Thoracic aorta (tissue), 2 donors: ENCODE data around the gene ADAD2. TPM values are rescaled to one million over a fixed set of nuclear protein-coding genes. Genes with fewer than 3 reads are reported as not detected.

ENCODE experiments used
- ATAC-seq: fragments of 150-250 bp; one replicate; pipeline ENCODE4 v1.8.0; 2017; ENCODE audit warnings: low read depth; ENCODE audit not compliant: insufficient number of reproducible peaks, low FRiP score
- DNase-seq: peaks from one replicate; pipeline ENCODE4 v3.0.0-alpha.2; 2020; ENCODE audit warnings: low spot score
- H3K27ac ChIP-seq, 2 donors: fragments of 200-600 bp; sonication (generic); 1 replicate in 1 of 2; 2 replicates in 1 of 2; pipeline ENCODE4 v1.5.1; 2016; ENCODE audit warnings: mild to moderate bottlenecking in 2 of 2, moderate library complexity in 2 of 2
- H3K27me3 ChIP-seq: fragments of 200-600 bp; sonication (generic); replicated peaks from 2 replicates; pipeline ENCODE4 v1.6.0; 2016; ENCODE audit warnings: mild to moderate bottlenecking; ENCODE audit not compliant: insufficient read depth
- H3K36me3 ChIP-seq: fragments of 200-600 bp; sonication (generic); one replicate; pipeline ENCODE4 v1.5.1; 2016
- H3K4me1 ChIP-seq, 2 donors: fragments of 200-600 bp; sonication (generic); 1 replicate in 1 of 2; 2 replicates in 1 of 2; pipeline versions ENCODE4 v1.5.1 to v1.6.0; 2016; ENCODE audit warnings: low read depth in 2 of 2, mild to moderate bottlenecking in 1 of 2; ENCODE audit not compliant: control insufficient read depth in 1 of 2
- H3K4me3 ChIP-seq: fragments of 200-600 bp; sonication (generic); 2 replicates; pipeline ENCODE4 v1.5.1; 2016; ENCODE audit warnings: mild to moderate bottlenecking
- H3K9me3 ChIP-seq: fragments of 200-600 bp; sonication (generic); 2 replicates; pipeline ENCODE4 v1.5.1; 2016
- total RNA-seq, 2 donors: library from RNA; depleted of rRNA; stranded (reverse); fragments of >200 nt; gene quantifications; one replicate each; pipeline versions ENCODE4 v1.1.0 to v1.2.3, GENCODE V29; 2016
- TF ChIP-seq, protein P1 (sequence below): fragments of 200-600 bp; sonication (generic); IDR thresholded peaks from one replicate; pipeline ENCODE4 v1.5.1; 2019; ENCODE audit warnings: antibody characterized with exemption

The ADAD2 gene
- total RNA-seq, 2 donors from 2014 or later = not detected

DNA sequence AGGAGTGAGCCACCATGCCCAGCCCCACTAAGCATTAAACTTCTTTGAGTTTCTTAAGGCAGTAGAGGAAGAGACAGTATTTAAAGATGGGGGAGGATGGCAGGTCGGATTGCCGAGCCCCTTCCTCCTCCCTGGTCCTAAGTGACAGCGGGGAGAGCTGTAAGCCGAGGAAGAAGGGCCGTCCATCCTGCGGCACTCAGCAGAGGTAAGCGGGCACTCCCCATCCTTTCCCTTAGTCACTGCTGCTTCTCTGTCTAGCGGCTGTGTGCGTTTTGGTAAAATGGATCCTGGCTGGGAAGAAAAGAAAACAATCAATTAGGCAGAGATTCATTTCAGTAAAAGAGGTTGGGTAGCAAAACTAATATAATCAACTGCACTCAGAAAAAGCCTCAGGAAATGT, 31.9 kb upstream of the ADAD2 start:
- Histone ChIP-seq H3K4me3 (no peak overlapping the region), H3K27me3 (peaks cover 6% of the 10 kb centered on the region), H3K4me1 (no peaks in the 10 kb centered on the region), H3K36me3 (no peaks in the 10 kb centered on the region), H3K9me3 (no peaks in the 10 kb centered on the region), H3K27ac (no peak overlapping the region)
- TF ChIP-seq, protein P1, sequence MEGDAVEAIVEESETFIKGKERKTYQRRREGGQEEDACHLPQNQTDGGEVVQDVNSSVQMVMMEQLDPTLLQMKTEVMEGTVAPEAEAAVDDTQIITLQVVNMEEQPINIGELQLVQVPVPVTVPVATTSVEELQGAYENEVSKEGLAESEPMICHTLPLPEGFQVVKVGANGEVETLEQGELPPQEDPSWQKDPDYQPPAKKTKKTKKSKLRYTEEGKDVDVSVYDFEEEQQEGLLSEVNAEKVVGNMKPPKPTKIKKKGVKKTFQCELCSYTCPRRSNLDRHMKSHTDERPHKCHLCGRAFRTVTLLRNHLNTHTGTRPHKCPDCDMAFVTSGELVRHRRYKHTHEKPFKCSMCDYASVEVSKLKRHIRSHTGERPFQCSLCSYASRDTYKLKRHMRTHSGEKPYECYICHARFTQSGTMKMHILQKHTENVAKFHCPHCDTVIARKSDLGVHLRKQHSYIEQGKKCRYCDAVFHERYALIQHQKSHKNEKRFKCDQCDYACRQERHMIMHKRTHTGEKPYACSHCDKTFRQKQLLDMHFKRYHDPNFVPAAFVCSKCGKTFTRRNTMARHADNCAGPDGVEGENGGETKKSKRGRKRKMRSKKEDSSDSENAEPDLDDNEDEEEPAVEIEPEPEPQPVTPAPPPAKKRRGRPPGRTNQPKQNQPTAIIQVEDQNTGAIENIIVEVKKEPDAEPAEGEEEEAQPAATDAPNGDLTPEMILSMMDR = no peak
- DNase-seq (no peak), ATAC-seq (no peak)

DNA sequence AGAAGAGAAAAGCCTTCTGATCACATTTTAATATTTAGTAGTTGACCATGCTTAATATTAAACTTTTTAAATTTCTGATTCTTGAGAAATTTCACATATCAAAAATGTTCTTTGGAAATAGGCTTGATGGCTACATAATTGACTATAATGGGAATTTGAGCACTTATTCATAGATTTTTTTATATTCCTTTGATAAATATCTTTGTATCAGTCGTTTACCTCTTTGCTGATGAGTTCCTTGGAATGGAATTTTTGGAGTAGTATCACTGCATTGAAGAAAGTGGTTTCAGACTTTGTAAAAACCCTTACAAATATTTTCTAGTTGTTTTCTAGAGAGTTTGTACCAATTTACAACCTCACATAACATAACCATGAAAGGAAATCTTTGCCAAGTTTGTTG, 31.2 kb upstream of the ADAD2 start:
- Histone ChIP-seq H3K27me3 (peaks cover 6% of the 10 kb centered on the region), H3K4me3 (no peak overlapping the region), H3K4me1 (no peaks in the 10 kb centered on the region), H3K36me3 (no peaks in the 10 kb centered on the region), H3K9me3 (no peaks in the 10 kb centered on the region), H3K27ac (no peak overlapping the region)
- TF ChIP-seq, protein P1 = no peak
- ATAC-seq (no peak), DNase-seq (no peak)

DNA sequence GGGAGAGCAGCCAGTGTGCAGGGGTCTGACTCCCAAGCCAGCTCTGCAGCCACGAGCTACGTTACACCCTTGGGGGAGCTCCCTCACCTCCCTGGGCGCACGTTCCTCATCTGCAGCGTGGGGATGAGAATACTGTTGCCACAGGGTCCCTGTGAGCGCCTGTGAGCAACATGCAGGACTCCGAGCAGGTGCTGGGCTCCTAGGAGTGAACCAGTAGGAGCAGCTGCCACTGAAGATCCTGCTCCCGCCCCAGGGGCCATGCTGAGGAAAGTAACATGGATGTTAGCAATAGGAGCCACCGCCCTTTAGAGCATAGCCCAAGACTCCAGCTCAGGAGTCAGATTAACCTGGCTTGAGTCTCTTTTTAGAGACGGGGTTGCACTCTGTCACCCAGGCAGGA, 29.9 kb upstream of the ADAD2 start:
- Histone ChIP-seq H3K4me3 (no peak overlapping the region), H3K27ac (no peak overlapping the region), H3K27me3 (peaks cover 6% of the 10 kb centered on the region), H3K36me3 (no peaks in the 10 kb centered on the region), H3K9me3 (no peaks in the 10 kb centered on the region), H3K4me1 (no peaks in the 10 kb centered on the region)
- TF ChIP-seq, protein P1 = no peak
- ATAC-seq (no peak), DNase-seq (no peak)

DNA sequence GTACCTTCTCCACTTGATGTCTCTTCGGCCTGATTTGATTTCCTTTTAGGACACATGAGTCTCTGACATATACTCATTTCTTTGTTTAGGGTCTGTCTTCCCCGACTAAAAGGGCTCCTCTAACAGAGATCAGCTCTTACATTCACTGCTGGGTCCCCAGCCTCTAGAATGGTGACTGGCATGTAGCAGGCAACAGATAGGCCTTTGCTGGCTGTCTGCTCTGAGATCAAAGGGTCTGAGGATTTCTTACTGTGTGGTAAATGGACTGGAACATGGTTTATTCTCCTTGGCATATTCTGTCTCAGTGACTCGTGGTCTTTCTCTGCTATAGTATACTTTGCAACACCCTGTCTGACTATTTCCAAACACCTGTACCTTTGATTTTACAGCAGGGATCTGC, 29.2 kb upstream of the ADAD2 start:
- peaks cover 3% of the 10 kb centered on the region for H3K27me3 ChIP-seq
- no peak for DNase-seq
- no peaks in the 10 kb centered on the region for H3K36me3 ChIP-seq
- no peaks in the 10 kb centered on the region for H3K4me1 ChIP-seq
- no peaks in the 10 kb centered on the region for H3K9me3 ChIP-seq
- H3K4me3 ChIP-seq = no peak overlapping the region
- no peak for ATAC-seq
- TF ChIP-seq, protein P1 = no peak
- no peak overlapping the region for H3K27ac ChIP-seq

DNA sequence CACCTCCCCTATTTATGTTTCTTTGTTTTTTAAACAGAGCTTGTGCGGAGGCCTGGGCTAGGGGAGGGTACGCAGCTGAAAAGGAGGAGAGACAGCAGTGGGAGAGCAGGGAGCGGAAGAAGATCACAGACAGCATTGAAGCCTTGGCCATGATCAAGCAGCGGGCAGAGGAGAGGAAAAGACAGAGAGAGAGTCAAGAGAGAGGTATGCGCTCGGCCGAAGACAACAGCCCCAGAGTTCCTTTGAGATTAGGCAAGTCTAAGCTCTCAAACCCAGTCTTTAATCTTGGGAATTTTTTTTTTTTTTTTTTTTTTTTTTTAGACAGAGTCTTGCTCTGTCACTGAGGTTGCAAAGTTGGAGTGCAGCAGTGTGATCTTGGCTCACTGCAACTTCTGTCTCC, 25.2 kb upstream of the ADAD2 start:
- no peak for ATAC-seq
- no peaks in the 10 kb centered on the region for H3K9me3 ChIP-seq
- no peaks in the 10 kb centered on the region for H3K4me1 ChIP-seq

More for the DNA sequence above, 25.2 kb upstream of the ADAD2 start:
- TF ChIP-seq, protein P1 = no peak
- Histone ChIP-seq H3K36me3 (no peaks in the 10 kb centered on the region), H3K4me3 (no peak overlapping the region), H3K27me3 (no peaks in the 10 kb centered on the region), H3K27ac (no peak overlapping the region)
- DNase-seq = no peak
